ENCODE measurements around the gene CNTN5. TPM values are rescaled to one million over a fixed set of nuclear protein-coding genes. Genes with fewer than 3 reads are reported as not detected.

CNTN5 gene
- total RNA-seq, 1 experiment from 2014 or later = not detected

DNA sequence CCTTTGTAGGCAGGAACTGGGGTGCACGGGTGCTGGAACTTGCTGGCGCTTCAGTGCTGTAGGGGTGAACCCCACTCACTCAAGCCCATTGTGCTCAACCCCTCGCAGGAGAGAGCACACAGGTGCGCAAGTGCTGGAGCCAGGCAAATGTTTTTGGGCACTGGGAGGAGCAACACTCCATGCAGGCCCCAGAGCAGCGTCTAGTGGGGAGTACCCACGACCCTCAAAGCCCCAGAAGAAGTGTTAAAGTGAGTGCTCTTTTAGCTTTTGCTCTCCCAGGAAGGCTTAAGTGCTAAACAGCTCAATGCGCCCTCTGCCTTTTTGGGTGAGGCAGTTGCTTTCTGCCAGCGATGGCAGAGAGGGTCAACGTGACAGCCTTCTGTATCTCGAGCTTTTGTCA lies 1384.2 kb downstream of the CNTN5 start:
- Mint-ChIP-seq H3K27ac (ENCODE audit: low read depth, unreplicated experiment) (no peak overlapping the region), H3K9me3 (ENCODE audit: unreplicated experiment) (peaks cover 14% of the 10 kb centered on the region), H3K4me1 (ENCODE audit: insufficient read depth, unreplicated experiment) (no peaks in the 10 kb centered on the region), H3K36me3 (ENCODE audit: insufficient read depth, unreplicated experiment) (no peaks in the 10 kb centered on the region), H3K4me3 (ENCODE audit: unreplicated experiment) (no peak overlapping the region), H3K27me3 (ENCODE audit: insufficient read depth, unreplicated experiment) (no peaks in the 10 kb centered on the region)
- CTCF ChIA-PET = interaction anchor here (0.6 kb wide), 1 partner anchor 372 kb away, joined by 6 read pairs; no protein-coding TSS in a partner anchor
- POLR2A ChIA-PET = no interaction called here
- TF ChIP-seq, protein P1, sequence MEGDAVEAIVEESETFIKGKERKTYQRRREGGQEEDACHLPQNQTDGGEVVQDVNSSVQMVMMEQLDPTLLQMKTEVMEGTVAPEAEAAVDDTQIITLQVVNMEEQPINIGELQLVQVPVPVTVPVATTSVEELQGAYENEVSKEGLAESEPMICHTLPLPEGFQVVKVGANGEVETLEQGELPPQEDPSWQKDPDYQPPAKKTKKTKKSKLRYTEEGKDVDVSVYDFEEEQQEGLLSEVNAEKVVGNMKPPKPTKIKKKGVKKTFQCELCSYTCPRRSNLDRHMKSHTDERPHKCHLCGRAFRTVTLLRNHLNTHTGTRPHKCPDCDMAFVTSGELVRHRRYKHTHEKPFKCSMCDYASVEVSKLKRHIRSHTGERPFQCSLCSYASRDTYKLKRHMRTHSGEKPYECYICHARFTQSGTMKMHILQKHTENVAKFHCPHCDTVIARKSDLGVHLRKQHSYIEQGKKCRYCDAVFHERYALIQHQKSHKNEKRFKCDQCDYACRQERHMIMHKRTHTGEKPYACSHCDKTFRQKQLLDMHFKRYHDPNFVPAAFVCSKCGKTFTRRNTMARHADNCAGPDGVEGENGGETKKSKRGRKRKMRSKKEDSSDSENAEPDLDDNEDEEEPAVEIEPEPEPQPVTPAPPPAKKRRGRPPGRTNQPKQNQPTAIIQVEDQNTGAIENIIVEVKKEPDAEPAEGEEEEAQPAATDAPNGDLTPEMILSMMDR (IDR thresholded peaks at IDR 0.05; ENCODE audit: unreplicated experiment) = no peak
- DNase-seq (ENCODE audit: unreplicated experiment) = no peak
- no TSS peak for BruUV-seq (replicated peaks)
- intact Hi-C loops (cut with micrococcal nuclease) = loop anchor here (10.0 kb wide), 1 partner anchor 510 kb away; no protein-coding TSS in a partner anchor

Data from MCF 10A (cell line).